Panc1 (cell line): ENCODE measurements around the gene ACTL7B. TPM values are rescaled to one million over a fixed set of nuclear protein-coding genes. Genes with fewer than 3 reads are reported as not detected.

ENCODE experiments used
- ATAC-seq: fragments of 200-7000 bp; cut with Tn5 transposase; 2 replicates; pipeline ENCODE4 v1.9.1; 2020; ENCODE audit warnings: mild to moderate bottlenecking, moderate library complexity
- BruUV-seq: library from RNA; stranded (reverse); fragments of 400-500 nt; replicated peaks from 2 replicates; lab custom pipeline; 2021; lab: Mats Ljungman, UMichigan
- CTCF ChIA-PET: fragments of 300-600 bp; sonication (Branson Sonifier 250); formaldehyde crosslinking; loops from one replicate; lab custom pipeline; 2022; ENCODE audit warnings: antibody characterized with exemption; lab: Charles Lee
- POLR2A ChIA-PET: fragments of 300-600 bp; sonication (Branson Sonifier 250); formaldehyde crosslinking; loops from one replicate; lab custom pipeline; 2022; ENCODE audit warnings: antibody characterized with exemption; lab: Charles Lee
- DNase-seq: peaks from one replicate; pipeline ENCODE4 v3.0.0-alpha.2; 2010; ENCODE audit warnings: low read depth, low spot score
- H3K27ac ChIP-seq: 2 replicates; pipeline ENCODE4 v1.5.1; 2011; ENCODE audit warnings: mild to moderate bottlenecking, low read length, inconsistent platforms
- H3K27me3 ChIP-seq: fragments of 200-500 bp; sonication (Bioruptor generic); 2 replicates; pipeline ENCODE4 v1.6.0; 2014; ENCODE audit warnings: low read length, inconsistent platforms; ENCODE audit not compliant: control insufficient read depth, insufficient read depth
- H3K36me3 ChIP-seq: fragments of 200-500 bp; sonication (Bioruptor generic); 2 replicates; pipeline ENCODE4 v1.5.1; 2014; ENCODE audit warnings: inconsistent platforms, mild to moderate bottlenecking, low read length, moderate library complexity; ENCODE audit not compliant: control insufficient read depth, insufficient read depth
- H3K4me1 ChIP-seq: 2 replicates; pipeline ENCODE4 v1.5.1; 2011; ENCODE audit warnings: inconsistent platforms, mild to moderate bottlenecking, low read length, moderate library complexity; ENCODE audit not compliant: control insufficient read depth, insufficient read depth
- H3K4me3 ChIP-seq, 2 experiments: 2 replicates each; pipeline ENCODE4 v1.5.1; 2011 to 2012; ENCODE audit warnings: low read depth in 2 of 2, low read length in 2 of 2, mild to moderate bottlenecking in 2 of 2, inconsistent platforms in 1 of 2, moderate library complexity in 1 of 2
- H3K9me3 ChIP-seq: fragments of 200-500 bp; sonication (Bioruptor generic); 2 replicates; pipeline ENCODE4 v1.5.1; 2014; ENCODE audit warnings: low read depth, mild to moderate bottlenecking, inconsistent platforms, low read length, moderate library complexity; ENCODE audit not compliant: control insufficient read depth, insufficient read depth
- POLR2AphosphoS5 ChIP-seq: IDR thresholded peaks from 2 replicates; pipeline ENCODE4 v1.6.1; 2012; ENCODE audit warnings: mild to moderate bottlenecking, low read depth, low read length, moderate library complexity
- SIN3A ChIP-seq: IDR thresholded peaks from 2 replicates; pipeline ENCODE4 v1.6.1; 2012; ENCODE audit warnings: low read depth, mild to moderate bottlenecking, low read length, moderate library complexity, borderline replicate concordance; ENCODE audit not compliant: insufficient read depth
- TCF7L2 ChIP-seq: IDR thresholded peaks from 2 replicates; pipeline ENCODE4 v1.6.1; 2011; ENCODE audit warnings: mild to moderate bottlenecking, low read depth, low read length, inconsistent platforms
- in situ Hi-C: cut with HindIII; loops from 2 replicates; pipeline ENCODE4 v1.10.0; 2016; ENCODE audit warnings: low sequenced_read_pairs, low pct_unique_long_range_greater_than_20kb
- intact Hi-C: fragments of 100-400 bp; cut with micrococcal nuclease; formaldehyde crosslinking; loops from one replicate; pipeline ENCODE4 v1.10.0; 2022; ENCODE audit not compliant: unreplicated experiment
- total RNA-seq: library from RNA; stranded (reverse); gene quantifications from one replicate; pipeline ENCODE4 v1.2.1, GENCODE V29; 2021; ENCODE audit not compliant: unreplicated experiment
- TF ChIP-seq, protein P1 (sequence below): fragments of 450-650 bp; IDR thresholded peaks from 2 replicates; pipeline ENCODE4 v1.5.1; 2017; ENCODE audit warnings: mild to moderate bottlenecking
- TF ChIP-seq, protein P2 (sequence below), 2 experiments: IDR thresholded peaks; 2 replicates each; pipeline ENCODE4 v1.6.1; 2011 to 2012; ENCODE audit warnings: low read depth in 2 of 2, control low read depth in 1 of 2, low read length in 1 of 2, mild to moderate bottlenecking in 1 of 2, moderate library complexity in 1 of 2; ENCODE audit not compliant: insufficient read depth in 1 of 2

The ACTL7B gene
- total RNA-seq, 1 experiment from 2014 or later, result not detected

DNA sequence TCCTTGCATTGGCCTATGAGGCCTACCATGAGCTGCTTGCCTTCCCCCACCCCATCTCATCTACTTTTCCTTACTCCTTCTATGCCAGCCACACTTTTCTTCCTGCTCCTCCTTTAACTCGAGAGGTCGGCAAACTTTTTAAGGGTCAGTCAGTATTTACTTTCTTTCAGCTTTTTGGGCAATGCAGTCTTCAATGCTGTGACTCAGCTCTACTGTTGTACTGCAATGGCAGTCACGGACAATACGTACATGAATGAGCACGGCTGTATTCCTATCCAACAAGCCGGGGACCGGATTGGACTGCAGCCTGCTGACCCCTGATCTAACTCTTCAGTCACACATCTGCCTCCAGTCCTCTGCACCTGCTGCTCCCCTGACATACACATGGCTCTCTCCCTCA lies 5.7 kb upstream of the ACTL7B start:
- in situ Hi-C loops, result no loop called here
- ATAC-seq, result no peak
- no peak for DNase-seq
- Histone ChIP-seq H3K9me3 (no peaks in the 10 kb centered on the region), H3K4me1 (no peaks in the 10 kb centered on the region), H3K4me3 (no peak overlapping the region), H3K27ac (no peak overlapping the region), H3K36me3 (no peaks in the 10 kb centered on the region), H3K27me3 (no peaks in the 10 kb centered on the region)
- no TSS peak for BruUV-seq
- ChIA-PET CTCF (no interaction called here), POLR2A (no interaction called here)
- intact Hi-C loops, result no loop called here
- TF ChIP-seq TCF7L2 (no peak), POLR2AphosphoS5 (no peak), SIN3A (no peak)
- TF ChIP-seq, protein P1, sequence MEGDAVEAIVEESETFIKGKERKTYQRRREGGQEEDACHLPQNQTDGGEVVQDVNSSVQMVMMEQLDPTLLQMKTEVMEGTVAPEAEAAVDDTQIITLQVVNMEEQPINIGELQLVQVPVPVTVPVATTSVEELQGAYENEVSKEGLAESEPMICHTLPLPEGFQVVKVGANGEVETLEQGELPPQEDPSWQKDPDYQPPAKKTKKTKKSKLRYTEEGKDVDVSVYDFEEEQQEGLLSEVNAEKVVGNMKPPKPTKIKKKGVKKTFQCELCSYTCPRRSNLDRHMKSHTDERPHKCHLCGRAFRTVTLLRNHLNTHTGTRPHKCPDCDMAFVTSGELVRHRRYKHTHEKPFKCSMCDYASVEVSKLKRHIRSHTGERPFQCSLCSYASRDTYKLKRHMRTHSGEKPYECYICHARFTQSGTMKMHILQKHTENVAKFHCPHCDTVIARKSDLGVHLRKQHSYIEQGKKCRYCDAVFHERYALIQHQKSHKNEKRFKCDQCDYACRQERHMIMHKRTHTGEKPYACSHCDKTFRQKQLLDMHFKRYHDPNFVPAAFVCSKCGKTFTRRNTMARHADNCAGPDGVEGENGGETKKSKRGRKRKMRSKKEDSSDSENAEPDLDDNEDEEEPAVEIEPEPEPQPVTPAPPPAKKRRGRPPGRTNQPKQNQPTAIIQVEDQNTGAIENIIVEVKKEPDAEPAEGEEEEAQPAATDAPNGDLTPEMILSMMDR, result no peak
- TF ChIP-seq, protein P2, sequence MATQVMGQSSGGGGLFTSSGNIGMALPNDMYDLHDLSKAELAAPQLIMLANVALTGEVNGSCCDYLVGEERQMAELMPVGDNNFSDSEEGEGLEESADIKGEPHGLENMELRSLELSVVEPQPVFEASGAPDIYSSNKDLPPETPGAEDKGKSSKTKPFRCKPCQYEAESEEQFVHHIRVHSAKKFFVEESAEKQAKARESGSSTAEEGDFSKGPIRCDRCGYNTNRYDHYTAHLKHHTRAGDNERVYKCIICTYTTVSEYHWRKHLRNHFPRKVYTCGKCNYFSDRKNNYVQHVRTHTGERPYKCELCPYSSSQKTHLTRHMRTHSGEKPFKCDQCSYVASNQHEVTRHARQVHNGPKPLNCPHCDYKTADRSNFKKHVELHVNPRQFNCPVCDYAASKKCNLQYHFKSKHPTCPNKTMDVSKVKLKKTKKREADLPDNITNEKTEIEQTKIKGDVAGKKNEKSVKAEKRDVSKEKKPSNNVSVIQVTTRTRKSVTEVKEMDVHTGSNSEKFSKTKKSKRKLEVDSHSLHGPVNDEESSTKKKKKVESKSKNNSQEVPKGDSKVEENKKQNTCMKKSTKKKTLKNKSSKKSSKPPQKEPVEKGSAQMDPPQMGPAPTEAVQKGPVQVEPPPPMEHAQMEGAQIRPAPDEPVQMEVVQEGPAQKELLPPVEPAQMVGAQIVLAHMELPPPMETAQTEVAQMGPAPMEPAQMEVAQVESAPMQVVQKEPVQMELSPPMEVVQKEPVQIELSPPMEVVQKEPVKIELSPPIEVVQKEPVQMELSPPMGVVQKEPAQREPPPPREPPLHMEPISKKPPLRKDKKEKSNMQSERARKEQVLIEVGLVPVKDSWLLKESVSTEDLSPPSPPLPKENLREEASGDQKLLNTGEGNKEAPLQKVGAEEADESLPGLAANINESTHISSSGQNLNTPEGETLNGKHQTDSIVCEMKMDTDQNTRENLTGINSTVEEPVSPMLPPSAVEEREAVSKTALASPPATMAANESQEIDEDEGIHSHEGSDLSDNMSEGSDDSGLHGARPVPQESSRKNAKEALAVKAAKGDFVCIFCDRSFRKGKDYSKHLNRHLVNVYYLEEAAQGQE (IDR thresholded peaks at IDR 0.05; ENCODE audit: insufficient read depth in 1 of 2, low read depth in 2 of 2, low read length in 1 of 2), result no peak

DNA sequence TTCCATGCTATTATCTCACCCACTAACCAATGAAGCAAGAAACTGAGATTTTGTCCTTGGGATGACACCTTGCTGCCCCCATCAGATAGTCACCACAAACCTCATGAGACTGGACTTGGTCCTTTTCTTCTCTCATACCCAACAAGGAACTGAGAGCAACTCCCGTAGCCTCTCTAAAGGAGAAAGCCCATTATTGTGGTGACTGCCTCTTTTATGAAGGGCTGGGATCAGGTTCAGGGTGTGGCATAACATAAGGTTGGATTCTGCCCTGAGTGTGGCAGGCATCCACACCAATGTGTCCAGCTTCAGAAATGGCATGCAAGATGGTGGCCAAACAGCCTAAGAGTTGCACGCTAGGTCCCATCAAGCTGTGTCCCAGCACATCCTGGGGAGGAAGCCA lies 5.0 kb upstream of the ACTL7B start:
- no peak overlapping the region for H3K4me3 ChIP-seq
- no peaks in the 10 kb centered on the region for H3K9me3 ChIP-seq
- intact Hi-C loops, result no loop called here
- no peaks in the 10 kb centered on the region for H3K27me3 ChIP-seq
- no peak overlapping the region for H3K27ac ChIP-seq
- BruUV-seq, result no TSS peak
- H3K4me1 ChIP-seq, result no peaks in the 10 kb centered on the region
- no peaks in the 10 kb centered on the region for H3K36me3 ChIP-seq
- in situ Hi-C loops, result no loop called here
- DNase-seq (no peak), ATAC-seq (no peak)
- POLR2A ChIA-PET, result no interaction called here
- CTCF ChIA-PET, result no interaction called here
- no peak for TF ChIP-seq SIN3A

DNA sequence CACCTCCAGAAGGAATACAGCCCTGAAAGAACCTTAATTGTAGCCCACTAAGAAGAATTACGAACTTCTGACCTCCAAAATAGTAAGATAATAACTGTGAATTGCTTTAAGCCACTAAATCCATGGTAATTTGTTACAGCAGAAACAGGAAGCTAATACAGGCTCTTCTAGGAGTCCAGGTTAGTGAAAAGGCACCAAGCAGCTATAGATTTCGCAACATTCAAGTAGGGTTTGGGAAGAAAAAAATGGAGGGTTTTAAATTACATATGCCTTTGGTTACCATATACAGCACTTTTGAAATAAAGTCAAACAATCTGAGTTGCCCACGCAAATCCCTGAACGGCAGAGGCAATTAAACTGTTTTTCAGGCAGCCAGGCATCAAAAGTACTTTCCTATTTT lies 4.6 kb upstream of the ACTL7B start:
- no peaks in the 10 kb centered on the region for H3K36me3 ChIP-seq
- no peaks in the 10 kb centered on the region for H3K9me3 ChIP-seq
- ATAC-seq (no peak), DNase-seq (no peak)
- no peaks in the 10 kb centered on the region for H3K4me1 ChIP-seq
- no peaks in the 10 kb centered on the region for H3K27me3 ChIP-seq
- TF ChIP-seq SIN3A (no peak), TCF7L2 (no peak)
- TF ChIP-seq, protein P1, result no peak
- in situ Hi-C loops (no loop called here), intact Hi-C loops (no loop called here)
- H3K27ac ChIP-seq, result no peak overlapping the region
- CTCF ChIA-PET, result no interaction called here
- BruUV-seq, result no TSS peak
- POLR2A ChIA-PET, result no interaction called here
- no peak overlapping the region for H3K4me3 ChIP-seq
